SK-N-SH treated with all-trans-retinoic acid at 6 μM for 48 hours (cell line): ENCODE data around the gene RRAGB.

Experiments
- ARNTL ChIP-seq: fragments of 450-650 bp; formaldehyde crosslinking; IDR thresholded peaks from 2 replicates; pipeline ENCODE4 v1.5.0; 2020; ENCODE audit warnings: low read depth, mild to moderate bottlenecking, moderate library complexity, borderline replicate concordance
- CREB5 ChIP-seq: fragments of 250-450 bp; sonication (Bioruptor Pico); IDR thresholded peaks from 2 replicates; pipeline ENCODE4 v1.5.1; 2020; ENCODE audit warnings: low read depth, mild to moderate bottlenecking, moderate library complexity
- CSDC2 ChIP-seq: fragments of 250-450 bp; sonication (Bioruptor Pico); IDR thresholded peaks from 2 replicates; pipeline ENCODE4 v1.5.0; 2020; ENCODE audit warnings: mild to moderate bottlenecking, moderate library complexity
- ESRRG ChIP-seq: fragments of 250-450 bp; sonication (Bioruptor Pico); IDR thresholded peaks from 2 replicates; pipeline ENCODE4 v1.6.1; 2021; ENCODE audit warnings: mild to moderate bottlenecking
- OSR1 ChIP-seq: fragments of 250-450 bp; sonication (Bioruptor Pico); IDR thresholded peaks from 2 replicates; pipeline ENCODE4 v1.8.0; 2022; ENCODE audit warnings: moderate library complexity, mild to moderate bottlenecking, inconsistent platforms
- PATZ1 ChIP-seq: fragments of 250-450 bp; sonication (Bioruptor Pico); IDR thresholded peaks from 2 replicates; pipeline ENCODE4 v1.8.0; 2020; ENCODE audit warnings: mild to moderate bottlenecking, moderate library complexity, borderline replicate concordance
- PPARA ChIP-seq: fragments of 250-450 bp; sonication (Bioruptor Pico); IDR thresholded peaks from 2 replicates; pipeline ENCODE4 v1.5.0; 2020; ENCODE audit warnings: mild to moderate bottlenecking, borderline replicate concordance
- RARB ChIP-seq: fragments of 250-450 bp; sonication (Bioruptor Pico); IDR thresholded peaks from 2 replicates; pipeline ENCODE4 v1.8.0; 2021; ENCODE audit warnings: mild to moderate bottlenecking, moderate library complexity
- TCF4 ChIP-seq: fragments of 250-450 bp; sonication (Bioruptor Pico); IDR thresholded peaks from 2 replicates; pipeline ENCODE4 v1.8.0; 2021; ENCODE audit warnings: mild to moderate bottlenecking, moderate library complexity, borderline replicate concordance
- TSHZ2 ChIP-seq: fragments of 250-450 bp; sonication (Bioruptor Pico); IDR thresholded peaks from 2 replicates; pipeline ENCODE4 v1.5.0; 2020; ENCODE audit warnings: mild to moderate bottlenecking, moderate library complexity
- ZFP3 ChIP-seq: fragments of 250-450 bp; sonication (Bioruptor Pico); IDR thresholded peaks from 2 replicates; pipeline ENCODE4 v1.5.0; 2020; ENCODE audit warnings: mild to moderate bottlenecking, moderate library complexity
- ZFP30 ChIP-seq: fragments of 450-650 bp; formaldehyde crosslinking; IDR thresholded peaks from 2 replicates; pipeline ENCODE4 v1.5.0; 2022; ENCODE audit warnings: mild to moderate bottlenecking, moderate library complexity
- ZNF8 ChIP-seq: fragments of 450-650 bp; formaldehyde crosslinking; IDR thresholded peaks from 2 replicates; pipeline ENCODE4 v1.5.0; 2020; ENCODE audit warnings: mild to moderate bottlenecking, moderate library complexity

- TF ChIP-seq CSDC2 (CRISPR knock-in tag) = no peak
- no peak for TF ChIP-seq ESRRG (CRISPR knock-in tag)
- TF ChIP-seq OSR1 = no peak
- no peak for TF ChIP-seq ZNF8
- TF ChIP-seq RARB (CRISPR knock-in tag) = no peak
- TF ChIP-seq PPARA = no peak
- TF ChIP-seq CREB5 = no peak
- TF ChIP-seq PATZ1 (CRISPR knock-in tag) = no peak
- TF ChIP-seq TSHZ2 (CRISPR knock-in tag) = no peak
- no peak for TF ChIP-seq ZFP3 (CRISPR knock-in tag)
- TF ChIP-seq ZFP30 = no peak
- TF ChIP-seq TCF4 (CRISPR knock-in tag) = no peak
- no peak for TF ChIP-seq ARNTL (CRISPR knock-in tag)
Measured at GRCh38 chrX:55702671-55703070, 14.9 kb upstream of the RRAGB start.
